Measurements from ENCODE around the gene CD151. TPM values are rescaled to one million over a fixed set of nuclear protein-coding genes. Genes with fewer than 3 reads are reported as not detected.

CD151 gene
- total and polyA plus RNA-seq, 7 donors: 84.4 to 436 (median 248) TPM

GRCh38 chr11:852762-853161 is 20.0 kb downstream of the CD151 start:
- no peaks in the 10 kb centered on the region for H3K9me3 ChIP-seq
- peaks cover 0 to 35% (median 33%) of the 10 kb centered on the region in 4 donors for H3K4me1 ChIP-seq
- H3K36me3 ChIP-seq: peaks cover 0 to 7% (median 0%) of the 10 kb centered on the region in 4 donors
- H3K4me3 ChIP-seq: no peak overlapping the region
- TF ChIP-seq POLR2AphosphoS5 (IDR thresholded peaks at IDR 0.05) (no peak), EP300 (IDR thresholded peaks at IDR 0.05) (no peak), CTCF (IDR thresholded peaks at IDR 0.05) (no peak), POLR2A (IDR thresholded peaks at IDR 0.05) (no peak)
- H3K27me3 ChIP-seq: peaks cover 0 to 21% (median 9%) of the 10 kb centered on the region in 3 donors
- intact Hi-C loops (cut with DNase I): no loop called here
- no peak overlapping the region for H3K27ac ChIP-seq
- WGBS, 2 donors: 41 to 77% methylated on average over 15 of the region's 15 CpGs
- DNase-seq: no peak

DNA sequence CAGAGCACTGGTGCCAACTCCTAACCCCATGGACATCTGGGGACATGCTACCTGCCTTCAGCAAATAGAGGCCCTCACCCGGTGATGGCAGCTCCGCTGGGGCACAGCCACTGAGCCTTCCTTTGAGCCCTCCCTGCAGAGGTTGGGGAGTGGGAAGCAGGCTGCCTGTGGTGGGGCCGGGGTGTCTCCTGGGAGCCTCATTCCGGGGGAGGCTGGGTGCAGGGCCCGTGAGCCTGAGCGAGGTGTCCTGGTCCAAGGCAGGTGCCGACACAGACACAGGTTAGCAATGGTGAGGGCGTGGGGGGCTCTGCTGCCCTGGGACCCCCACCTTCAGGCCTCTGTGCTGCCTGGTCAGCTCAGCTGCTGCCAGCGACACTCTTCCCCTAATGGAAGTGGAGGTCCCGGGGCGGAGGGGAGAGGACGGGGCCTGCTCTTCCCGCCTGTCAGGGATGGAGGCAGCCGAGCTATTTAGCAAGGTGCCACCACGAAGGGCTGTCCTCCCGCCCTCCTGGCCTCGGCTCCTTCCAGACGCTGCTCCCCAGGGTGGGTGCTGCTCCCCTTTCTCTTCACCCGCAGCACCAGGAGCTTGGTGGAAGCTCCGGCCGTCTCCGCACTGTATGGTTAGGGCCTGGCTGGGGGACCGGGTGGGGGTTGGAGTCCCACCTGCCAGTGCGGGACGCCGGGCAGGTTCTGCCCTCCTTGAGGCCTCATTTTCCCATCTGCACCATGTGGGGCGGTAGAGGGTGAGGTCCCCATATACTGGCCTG is 21.1 kb downstream of the CD151 start:
- H3K4me3 ChIP-seq: no peak overlapping the region
- H3K4me1 ChIP-seq: peaks cover 0 to 24% (median 23%) of the 10 kb centered on the region in 4 donors
- intact Hi-C loops (cut with DNase I): no loop called here
- DNase-seq: no peak
- TF ChIP-seq CTCF (IDR thresholded peaks at IDR 0.05) (no peak), POLR2AphosphoS5 (IDR thresholded peaks at IDR 0.05) (no peak), POLR2A (IDR thresholded peaks at IDR 0.05) (no peak), EP300 (IDR thresholded peaks at IDR 0.05) (no peak)
- H3K27ac ChIP-seq: no peak overlapping the region
- peaks cover 0 to 10% (median 4%) of the 10 kb centered on the region in 3 donors for H3K27me3 ChIP-seq
- H3K9me3 ChIP-seq: no peaks in the 10 kb centered on the region
- peaks cover 0 to 7% (median 0%) of the 10 kb centered on the region in 4 donors for H3K36me3 ChIP-seq
- 87 to 94% methylated on average over 27 of the region's 27 CpGs for WGBS, 2 donors

- Histone ChIP-seq H3K4me3 (no peak overlapping the region), H3K36me3 (peaks cover 0 to 7% (median 0%) of the 10 kb centered on the region in 4 donors), H3K9me3 (no peaks in the 10 kb centered on the region), H3K4me1 (peaks cover 0 to 25% (median 21%) of the 10 kb centered on the region in 4 donors), H3K27me3 (peaks cover 0 to 3% (median 0%) of the 10 kb centered on the region in 3 donors), H3K27ac (no peak overlapping the region)
- TF ChIP-seq POLR2A (IDR thresholded peaks at IDR 0.05): no peak
- TF ChIP-seq EP300 (IDR thresholded peaks at IDR 0.05): no peak
- no peak for TF ChIP-seq POLR2AphosphoS5 (IDR thresholded peaks at IDR 0.05)
- no peak for TF ChIP-seq CTCF (IDR thresholded peaks at IDR 0.05)
- intact Hi-C loops (cut with DNase I): no loop called here
- no peak for DNase-seq
- 88 to 89% methylated on average over 20 of the region's 20 CpGs for WGBS, 2 donors
Observed at GRCh38 chr11:854601-855329, 22.0 kb downstream of the CD151 start.

GRCh38 chr11:855330-855674 is 22.6 kb downstream of the CD151 start:
- no peak overlapping the region for H3K4me3 ChIP-seq
- H3K27me3 ChIP-seq: peaks cover 0 to under 1% (median 0%) of the 10 kb centered on the region in 3 donors
- peaks cover 0 to 26% (median 21%) of the 10 kb centered on the region in 4 donors for H3K4me1 ChIP-seq
- H3K36me3 ChIP-seq: peaks cover 0 to 7% (median 0%) of the 10 kb centered on the region in 4 donors
- DNase-seq: no peak
- no peak for TF ChIP-seq CTCF (IDR thresholded peaks at IDR 0.05)
- no peak for TF ChIP-seq POLR2AphosphoS5 (IDR thresholded peaks at IDR 0.05)
- TF ChIP-seq EP300 (IDR thresholded peaks at IDR 0.05): no peak
- TF ChIP-seq POLR2A (IDR thresholded peaks at IDR 0.05): no peak
- 86 to 89% methylated on average over 7 of the region's 7 CpGs for WGBS, 2 donors
- H3K9me3 ChIP-seq: no peaks in the 10 kb centered on the region
- no peak overlapping the region for H3K27ac ChIP-seq
- intact Hi-C loops (cut with DNase I): no loop called here

Measured in sigmoid colon (tissue), 7 donors.